G401 (cell line): ENCODE data around the gene ASIP. TPM values are rescaled to one million over a fixed set of nuclear protein-coding genes. Genes with fewer than 3 reads are reported as not detected.
"Not testable (repeated sequence)": the region's sequence is repeated elsewhere in the genome, so short reads cannot be mapped to it uniquely, and the experiment has no call there.

Experiments
- DNase-seq: peaks from one replicate; pipeline ENCODE4 v3.0.0-alpha.2; 2015; ENCODE audit warnings: low spot score
- in situ Hi-C: cut with HindIII; loops from 2 replicates; pipeline ENCODE4 v1.10.0; 2016; ENCODE audit warnings: low sequenced_read_pairs, mixed read lengths
- total RNA-seq: library from RNA; depleted of rRNA; stranded (reverse); fragments of >200 nt; shearing (Covaris generic); gene quantifications from 2 replicates; pipeline ENCODE4 v1.2.3, GENCODE V29; 2014

Gene ASIP
- total RNA-seq, 1 experiment from 2014 or later = not detected

GRCh38 chr20:34269996-34270627 is 28.9 kb downstream of the ASIP start:
- DNase-seq = peak; percentile 2
- in situ Hi-C loops = no loop called here

GRCh38 chr20:34271956-34272355 is 30.7 kb downstream of the ASIP start:
- no peak for DNase-seq
- in situ Hi-C loops = no loop called here

- no peak for DNase-seq
- in situ Hi-C loops = no loop called here
Observed at GRCh38 chr20:34274694-34275093, 33.5 kb downstream of the ASIP start.

- DNase-seq = no peak
- in situ Hi-C loops = no loop called here
Observed at GRCh38 chr20:34281177-34281576, 40.0 kb downstream of the ASIP start.

- no peak for DNase-seq
- in situ Hi-C loops = no loop called here
Observed at GRCh38 chr20:34282041-34282440, 40.8 kb downstream of the ASIP start.

GRCh38 chr20:34283844-34284243 is 42.6 kb downstream of the ASIP start:
- no peak for DNase-seq
- in situ Hi-C loops = no loop called here

GRCh38 chr20:34285450-34285849 is 44.2 kb downstream of the ASIP start:
- DNase-seq = no peak
- in situ Hi-C loops = no loop called here

GRCh38 chr20:34287500-34287899 is 46.3 kb downstream of the ASIP start:
- in situ Hi-C loops, DNase-seq: not testable (repeated sequence)

- in situ Hi-C loops = no loop called here
- DNase-seq = no peak
Observed at GRCh38 chr20:34290471-34290870, 49.2 kb downstream of the ASIP start.

GRCh38 chr20:34292496-34292895 is 51.3 kb downstream of the ASIP start:
- no peak for DNase-seq
- in situ Hi-C loops = no loop called here

GRCh38 chr20:34293119-34293518 is 51.9 kb downstream of the ASIP start:
- in situ Hi-C loops = no loop called here
- DNase-seq = no peak

GRCh38 chr20:34293589-34293988 is 52.4 kb downstream of the ASIP start:
- DNase-seq = no peak
- in situ Hi-C loops = no loop called here

GRCh38 chr20:34294563-34294962 is 53.3 kb downstream of the ASIP start:
- in situ Hi-C loops = no loop called here
- no peak for DNase-seq

GRCh38 chr20:34295284-34295683 is 54.1 kb downstream of the ASIP start:
- no peak for DNase-seq

GRCh38 chr20:34296468-34296867 is 55.2 kb downstream of the ASIP start:
- no peak for DNase-seq
- in situ Hi-C loops = no loop called here

More at GRCh38 chr20:34295284-34295683, 54.1 kb downstream of the ASIP start:
- in situ Hi-C loops = no loop called here

- DNase-seq, in situ Hi-C loops: not testable (repeated sequence)
Observed at GRCh38 chr20:34298294-34298784, 57.1 kb downstream of the ASIP start.

GRCh38 chr20:34299556-34300255 is 58.5 kb downstream of the ASIP start:
- DNase-seq = no peak
- in situ Hi-C loops = no loop called here

- in situ Hi-C loops = no loop called here
- DNase-seq = no peak
Observed at GRCh38 chr20:34300256-34300806, 59.1 kb downstream of the ASIP start.

GRCh38 chr20:34300809-34301586 is 59.8 kb downstream of the ASIP start:
- in situ Hi-C loops = no loop called here
- no peak for DNase-seq
